GM21737 (cell line): Measurements from ENCODE around the gene RBBP6.
"Not testable (repeated sequence)": the region's sequence is repeated elsewhere in the genome, so short reads cannot be mapped to it uniquely, and the experiment has no call there.

Source experiments
- ATAC-seq: cut with Tn5 transposase; IDR thresholded peaks from one replicate; pipeline ENCODE4 v1.9.1; 2021; ENCODE audit warnings: mild to moderate bottlenecking, moderate library complexity; ENCODE audit not compliant: unreplicated experiment

The RBBP6 gene, protein sequence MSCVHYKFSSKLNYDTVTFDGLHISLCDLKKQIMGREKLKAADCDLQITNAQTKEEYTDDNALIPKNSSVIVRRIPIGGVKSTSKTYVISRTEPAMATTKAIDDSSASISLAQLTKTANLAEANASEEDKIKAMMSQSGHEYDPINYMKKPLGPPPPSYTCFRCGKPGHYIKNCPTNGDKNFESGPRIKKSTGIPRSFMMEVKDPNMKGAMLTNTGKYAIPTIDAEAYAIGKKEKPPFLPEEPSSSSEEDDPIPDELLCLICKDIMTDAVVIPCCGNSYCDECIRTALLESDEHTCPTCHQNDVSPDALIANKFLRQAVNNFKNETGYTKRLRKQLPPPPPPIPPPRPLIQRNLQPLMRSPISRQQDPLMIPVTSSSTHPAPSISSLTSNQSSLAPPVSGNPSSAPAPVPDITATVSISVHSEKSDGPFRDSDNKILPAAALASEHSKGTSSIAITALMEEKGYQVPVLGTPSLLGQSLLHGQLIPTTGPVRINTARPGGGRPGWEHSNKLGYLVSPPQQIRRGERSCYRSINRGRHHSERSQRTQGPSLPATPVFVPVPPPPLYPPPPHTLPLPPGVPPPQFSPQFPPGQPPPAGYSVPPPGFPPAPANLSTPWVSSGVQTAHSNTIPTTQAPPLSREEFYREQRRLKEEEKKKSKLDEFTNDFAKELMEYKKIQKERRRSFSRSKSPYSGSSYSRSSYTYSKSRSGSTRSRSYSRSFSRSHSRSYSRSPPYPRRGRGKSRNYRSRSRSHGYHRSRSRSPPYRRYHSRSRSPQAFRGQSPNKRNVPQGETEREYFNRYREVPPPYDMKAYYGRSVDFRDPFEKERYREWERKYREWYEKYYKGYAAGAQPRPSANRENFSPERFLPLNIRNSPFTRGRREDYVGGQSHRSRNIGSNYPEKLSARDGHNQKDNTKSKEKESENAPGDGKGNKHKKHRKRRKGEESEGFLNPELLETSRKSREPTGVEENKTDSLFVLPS (N-terminal part only)

DNA sequence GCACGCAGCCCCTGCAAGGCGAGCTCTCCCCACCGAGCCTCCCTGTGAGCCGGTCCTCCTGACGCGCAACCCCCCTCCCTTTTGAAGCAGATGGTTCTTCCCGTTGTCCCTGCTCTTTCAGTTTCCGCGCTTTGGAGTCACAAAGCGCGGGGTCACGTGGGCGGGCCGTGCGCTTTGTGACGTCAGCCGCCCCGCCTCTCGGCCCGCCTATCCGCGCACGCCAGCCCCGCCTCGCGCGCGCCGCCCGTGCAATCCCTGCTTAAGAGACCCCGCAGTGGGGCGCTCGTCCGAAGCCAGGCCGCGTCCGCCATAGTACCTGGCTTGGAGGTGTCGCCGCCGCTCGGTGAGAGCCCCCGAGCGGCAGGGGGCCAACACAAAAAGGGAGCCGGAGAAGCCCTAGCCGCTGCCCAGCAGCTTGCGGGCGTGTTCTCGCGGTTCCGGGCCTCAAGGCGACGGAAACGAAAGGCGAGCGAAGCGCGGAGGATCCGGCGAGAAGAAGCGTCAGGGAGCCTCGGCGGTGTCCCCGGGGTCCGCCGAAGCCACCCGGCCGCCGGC, at the start of gene RBBP6:
TSS of gene RBBP6 (plus strand) at position 272 of the 555 bp plus-strand sequence. CDS start 1,061 bp downstream, outside the sequence.
- ATAC-seq, result peak; percentile 88

DNA sequence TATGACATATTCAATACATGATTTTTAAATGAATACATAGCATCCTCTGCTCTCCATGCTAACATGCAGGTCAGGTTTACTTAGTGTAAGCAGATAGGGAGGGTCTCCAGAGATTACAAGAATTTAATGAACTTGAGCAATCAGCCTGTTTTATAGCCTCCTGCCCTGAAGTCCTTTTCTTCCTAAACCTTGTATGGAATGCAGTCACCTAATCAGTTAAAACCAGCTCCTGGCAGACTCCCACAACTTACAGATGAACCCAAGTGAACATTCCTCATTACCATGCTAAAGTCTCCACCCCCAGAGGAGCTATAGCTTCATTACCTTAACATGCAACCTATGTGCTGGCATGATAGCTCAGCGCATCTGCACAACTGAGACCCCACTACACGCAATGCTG, 48.5 kb upstream of the RBBP6 start:
- no peak for ATAC-seq

DNA sequence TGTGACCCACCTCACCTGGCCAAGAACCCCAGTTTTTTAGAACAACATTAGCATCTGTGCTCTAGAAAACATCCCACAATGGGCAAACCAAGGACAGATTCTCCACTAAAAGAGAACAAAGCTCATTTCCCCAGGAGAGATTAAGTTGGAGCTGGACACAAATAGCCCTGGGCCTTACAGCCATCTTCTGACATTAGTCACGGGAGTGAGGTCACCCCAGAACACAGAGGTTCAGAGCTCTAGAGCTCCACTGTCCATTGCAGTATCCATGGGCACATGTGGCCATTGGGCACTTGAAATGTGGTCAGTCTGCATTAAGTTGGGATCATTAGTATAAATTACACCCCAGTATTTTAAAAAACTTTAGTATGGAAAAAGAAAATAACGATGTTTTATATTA, 47.6 kb upstream of the RBBP6 start:
- ATAC-seq, result no peak

DNA sequence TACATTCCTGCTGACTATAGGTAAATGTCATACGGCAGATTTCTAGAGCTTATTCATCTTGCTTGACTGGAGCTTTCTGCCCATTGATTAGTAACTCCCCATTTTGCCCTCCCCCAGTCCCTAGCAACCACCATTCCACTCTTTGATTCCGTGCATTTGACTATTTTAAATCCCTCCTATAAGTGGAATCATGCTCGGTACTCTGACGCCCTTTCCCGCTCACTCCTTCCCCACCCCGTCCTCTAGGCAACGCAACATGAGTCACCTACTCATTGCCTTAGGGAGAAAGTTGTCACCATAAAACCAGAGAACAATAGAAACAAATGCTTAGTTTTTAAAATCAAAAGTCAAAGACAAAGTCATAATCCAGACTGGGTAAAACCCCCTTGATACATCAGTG, 45.5 kb upstream of the RBBP6 start:
- no peak for ATAC-seq

DNA sequence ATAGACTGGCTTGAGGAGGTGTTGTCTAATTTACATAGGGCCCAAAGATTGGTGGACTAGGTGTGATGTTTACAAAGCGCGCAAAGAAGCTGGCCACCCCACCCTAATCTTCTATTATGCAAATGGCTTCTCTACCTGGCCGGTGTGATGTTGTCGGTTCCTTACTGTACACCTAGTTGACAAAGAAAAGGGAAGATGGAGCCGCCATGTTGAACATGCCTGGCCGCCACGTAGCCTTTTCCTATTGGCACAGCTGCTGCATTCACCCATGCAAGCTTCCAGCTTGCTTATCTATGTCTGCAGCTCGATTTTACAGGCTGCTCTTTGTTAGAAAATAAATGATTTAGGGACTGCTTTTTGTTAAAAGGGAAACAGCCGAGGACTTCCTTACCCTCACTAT, 44.2 kb upstream of the RBBP6 start:
- ATAC-seq, result not testable (repeated sequence)

DNA sequence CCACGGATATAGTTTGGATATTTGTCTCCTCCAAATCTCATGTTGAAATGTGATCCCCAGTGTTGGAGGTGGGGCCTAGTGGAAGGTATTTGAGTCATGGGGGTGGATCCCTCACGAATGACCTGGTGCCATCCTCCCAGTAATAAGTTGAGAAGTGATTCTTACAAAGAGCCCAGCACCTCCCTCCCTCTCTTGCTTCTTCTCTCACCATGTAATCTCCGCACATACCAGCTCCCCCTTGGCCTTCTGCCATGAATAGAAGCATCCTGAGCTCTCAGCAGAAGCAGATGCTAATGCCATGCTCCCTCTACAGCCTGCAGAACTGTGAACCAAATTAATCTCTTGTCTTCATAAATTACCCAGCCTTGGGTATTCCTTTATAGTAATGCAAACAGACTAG, 41.9 kb upstream of the RBBP6 start:
- ATAC-seq, result no peak

DNA sequence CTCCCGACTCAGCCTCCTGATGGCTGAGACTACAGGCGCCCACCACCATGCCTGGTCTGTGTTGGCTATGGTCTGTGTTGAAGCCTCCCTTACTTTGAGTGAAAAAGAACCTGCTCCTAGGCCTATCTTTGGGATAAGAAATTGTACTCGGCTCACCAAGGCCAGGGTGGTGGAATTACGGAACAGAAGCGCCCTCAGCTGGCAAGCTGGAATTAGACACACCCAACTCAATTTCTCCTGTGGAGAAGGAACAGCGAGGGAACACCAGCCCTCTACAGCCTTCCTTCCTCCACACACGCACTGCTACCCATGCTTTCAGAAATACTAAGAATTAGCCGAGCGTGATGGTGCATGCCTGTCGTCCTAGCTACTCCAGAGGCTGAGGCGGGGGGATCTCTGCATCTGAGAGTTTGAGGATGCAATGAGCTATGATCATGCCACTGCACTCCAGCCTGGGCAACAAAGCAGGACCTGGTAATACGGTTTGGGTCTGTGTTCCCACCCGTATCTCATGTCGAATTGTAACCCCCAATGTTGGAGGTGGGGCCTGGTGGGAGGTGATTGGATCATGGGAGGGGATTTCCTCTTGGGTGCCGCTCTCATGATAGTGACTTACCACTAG, 40.1 kb upstream of the RBBP6 start:
- ATAC-seq, result no peak

DNA sequence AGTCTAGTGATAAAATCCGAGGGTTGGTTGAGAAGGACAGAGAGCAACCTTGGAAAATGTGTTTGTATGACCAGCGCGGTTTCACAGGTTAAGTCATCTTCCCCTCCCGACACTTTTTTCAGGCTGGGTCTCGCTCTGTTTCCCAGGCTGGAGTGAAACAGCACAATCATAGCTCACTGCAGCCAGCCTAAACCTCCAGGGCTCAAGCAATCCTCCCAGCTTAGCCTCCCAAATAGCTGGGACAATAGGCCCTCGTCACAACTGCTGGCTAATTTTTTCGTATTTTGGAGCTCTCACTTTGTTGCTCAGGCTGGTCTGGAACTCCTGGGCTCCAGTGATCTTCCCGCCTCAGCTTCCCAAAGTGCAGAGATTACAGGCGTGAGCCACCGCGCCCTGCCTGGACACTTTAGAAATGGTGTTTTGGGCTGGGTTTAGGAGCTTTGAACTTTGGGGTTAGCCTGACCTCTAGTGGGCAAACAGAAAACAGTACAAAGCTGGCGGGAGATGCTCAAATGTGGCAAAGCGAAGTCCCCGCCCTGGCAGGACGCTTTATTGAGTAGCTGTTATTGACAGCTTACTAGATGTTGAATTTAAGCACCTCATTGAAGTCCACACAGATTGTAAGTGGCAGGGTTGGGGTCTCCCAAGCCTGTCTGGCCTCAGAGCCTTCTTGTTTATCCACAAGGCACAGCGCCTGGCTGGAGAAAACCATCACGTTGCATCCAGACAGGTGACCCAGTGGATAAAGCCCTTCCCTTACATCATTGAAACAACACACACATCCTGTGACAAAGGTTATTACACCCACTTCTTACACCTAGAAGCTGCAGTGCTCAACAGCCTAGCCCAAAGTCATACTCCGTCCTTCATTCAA, 34.7 kb upstream of the RBBP6 start:
- ATAC-seq, result no peak

DNA sequence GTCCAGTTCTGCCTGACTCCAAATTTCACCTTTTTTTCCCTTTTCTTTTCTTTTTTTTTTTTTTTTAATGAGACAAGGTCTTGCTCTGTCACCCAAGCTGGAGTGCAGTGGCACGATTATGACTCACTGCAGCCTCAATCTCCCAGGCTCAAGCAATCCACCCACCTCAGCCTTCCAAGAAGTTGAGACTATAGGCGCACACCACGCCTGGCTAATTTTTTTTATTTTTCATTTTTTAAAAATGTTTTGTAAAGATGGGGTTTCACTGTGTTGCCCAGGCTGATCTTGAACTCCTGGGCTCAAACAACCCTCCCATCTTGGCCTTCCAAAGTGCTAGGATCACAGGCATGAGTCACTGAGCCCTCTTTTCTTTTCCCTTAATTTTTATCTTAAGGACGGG, 33.4 kb upstream of the RBBP6 start:
- no peak for ATAC-seq

DNA sequence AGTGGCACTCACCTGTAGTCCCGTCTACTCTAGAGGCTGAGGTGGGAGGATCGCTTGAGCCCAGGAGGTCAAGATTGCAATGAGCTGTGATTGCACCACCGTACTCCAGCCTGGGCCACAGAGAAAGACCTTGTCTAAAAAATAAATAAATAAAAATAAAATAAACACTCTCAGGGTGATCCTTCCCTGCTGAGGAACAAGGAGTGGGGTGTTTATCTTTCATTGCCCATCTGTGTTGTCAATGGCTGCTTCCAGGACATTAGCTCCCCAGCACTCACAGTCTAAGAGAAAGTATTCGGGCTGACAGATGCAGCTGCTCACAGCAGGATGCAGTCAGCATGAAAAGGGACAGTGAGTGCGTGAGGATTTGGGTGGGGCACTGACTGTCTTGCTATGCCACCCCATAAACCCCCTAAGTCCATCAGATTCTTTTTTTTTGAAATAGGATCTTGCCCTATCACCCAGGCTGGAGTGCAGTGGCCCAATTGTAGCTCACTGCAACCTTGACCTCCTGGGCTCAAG, 31.3 kb upstream of the RBBP6 start:
- no peak for ATAC-seq

DNA sequence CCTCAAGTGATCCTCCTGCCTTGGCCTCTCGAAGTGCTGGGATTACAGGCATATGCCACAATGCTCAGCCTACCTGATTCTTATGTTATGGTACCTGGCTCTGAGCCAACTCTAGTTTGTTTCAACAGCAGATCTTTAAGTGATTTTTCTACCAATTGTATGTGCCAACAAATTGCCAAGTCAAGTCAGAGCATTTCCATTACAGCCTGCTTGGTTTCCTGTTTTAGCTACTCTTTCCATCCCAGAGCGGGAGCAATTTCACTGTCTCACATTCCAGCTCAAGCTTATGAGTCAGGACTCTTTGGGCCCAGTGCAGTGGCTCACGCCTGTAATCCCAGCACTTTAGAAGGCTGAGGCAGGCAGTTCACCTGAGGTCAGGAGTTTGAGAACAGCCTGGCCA, 30.8 kb upstream of the RBBP6 start:
- ATAC-seq, result no peak

DNA sequence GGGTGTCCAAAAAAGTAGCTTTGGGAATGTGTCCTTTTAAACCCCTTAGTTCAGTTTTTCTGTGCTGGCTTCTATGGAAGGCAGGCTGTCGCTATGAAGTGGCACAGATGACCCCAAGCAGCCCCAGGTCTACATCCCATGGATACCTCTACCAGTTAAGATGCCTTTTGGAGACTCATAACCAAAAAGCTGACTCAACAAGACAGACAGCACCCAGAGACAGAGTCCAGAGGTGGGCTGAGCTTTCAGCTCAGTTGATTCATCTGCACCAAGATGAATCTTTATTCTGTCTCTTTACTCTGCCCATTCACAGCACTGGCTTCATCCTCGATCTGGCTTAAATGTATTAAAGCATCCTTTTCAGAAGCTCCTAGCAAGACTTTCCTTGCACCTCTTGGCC, 29.8 kb upstream of the RBBP6 start:
- no peak for ATAC-seq

DNA sequence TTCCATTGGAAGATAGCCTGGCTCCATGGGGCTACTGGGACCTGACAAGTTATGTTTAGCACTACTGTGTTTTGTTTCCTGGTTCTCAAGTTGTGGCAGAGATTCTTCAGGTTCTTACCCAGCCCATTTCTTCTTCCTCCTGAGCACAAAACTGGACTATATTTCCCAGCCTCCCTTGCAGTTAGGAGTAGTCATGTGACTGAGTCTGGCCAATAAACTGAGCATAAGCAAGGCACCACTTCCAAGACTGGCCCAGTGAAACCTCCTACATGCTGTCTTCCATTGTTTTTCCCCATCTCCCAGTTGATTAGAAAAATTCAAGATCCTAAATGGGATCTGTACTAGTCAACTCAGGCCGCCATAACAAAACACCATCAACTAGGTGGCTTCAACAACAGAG, 28.2 kb upstream of the RBBP6 start:
- ATAC-seq, result no peak

DNA sequence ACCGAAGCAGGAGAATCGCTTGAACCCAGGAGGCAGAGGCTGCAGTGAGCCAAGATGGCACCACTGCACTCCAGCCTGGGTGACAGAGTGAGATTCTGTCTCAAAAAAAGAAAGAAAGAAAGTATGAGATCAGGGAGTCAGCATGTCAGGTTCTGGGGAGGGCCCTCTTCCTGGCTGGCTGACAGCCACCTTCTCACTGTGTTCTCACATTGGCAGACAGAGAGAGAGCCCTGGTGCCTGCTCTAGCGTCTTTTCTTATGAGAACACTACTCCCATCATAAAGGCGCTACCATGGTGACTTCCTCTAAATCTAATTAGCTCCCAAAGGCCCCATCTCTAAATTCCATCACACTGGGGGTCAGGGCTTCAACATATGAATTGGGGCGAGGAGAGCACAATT, 27.6 kb upstream of the RBBP6 start:
- no peak for ATAC-seq

DNA sequence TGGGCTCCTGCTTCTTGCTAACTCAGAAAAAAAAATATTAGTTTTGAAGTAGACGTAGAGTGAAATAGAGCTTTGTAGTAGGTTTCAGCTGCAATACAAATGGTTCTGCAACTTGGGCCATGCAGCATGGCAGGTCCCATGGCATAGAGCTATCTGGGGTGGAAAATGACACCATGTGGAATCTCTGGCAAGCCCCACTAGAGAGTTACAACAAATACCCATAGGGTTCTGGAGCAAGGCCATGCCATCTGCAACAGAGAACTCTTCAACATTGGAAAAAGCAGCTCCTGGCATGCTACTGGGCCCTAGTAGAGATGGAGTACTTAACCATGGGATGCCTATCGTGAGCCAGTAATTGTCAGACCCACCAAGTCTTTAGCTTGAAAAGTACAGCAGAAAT, 25.3 kb upstream of the RBBP6 start:
- no peak for ATAC-seq

DNA sequence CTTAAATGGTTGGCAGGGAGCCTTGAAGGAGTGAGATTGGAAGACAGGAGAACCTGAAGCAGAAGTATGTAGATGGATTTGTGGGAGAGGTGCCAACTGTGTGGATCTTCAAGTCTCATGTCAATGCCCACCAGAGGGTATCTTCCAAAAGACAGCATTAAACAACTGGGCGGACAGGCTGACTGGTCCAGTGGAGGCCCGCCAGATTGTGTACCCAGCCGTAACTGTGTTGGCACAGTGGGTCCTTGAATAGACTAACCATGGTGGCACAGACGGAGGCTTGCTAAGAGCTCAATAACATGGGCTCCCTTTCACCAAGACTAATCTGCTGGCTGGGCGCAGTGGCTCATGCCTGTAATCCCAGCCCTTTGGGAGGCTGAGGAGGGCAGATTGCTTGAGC, 24.2 kb upstream of the RBBP6 start:
- ATAC-seq, result no peak

DNA sequence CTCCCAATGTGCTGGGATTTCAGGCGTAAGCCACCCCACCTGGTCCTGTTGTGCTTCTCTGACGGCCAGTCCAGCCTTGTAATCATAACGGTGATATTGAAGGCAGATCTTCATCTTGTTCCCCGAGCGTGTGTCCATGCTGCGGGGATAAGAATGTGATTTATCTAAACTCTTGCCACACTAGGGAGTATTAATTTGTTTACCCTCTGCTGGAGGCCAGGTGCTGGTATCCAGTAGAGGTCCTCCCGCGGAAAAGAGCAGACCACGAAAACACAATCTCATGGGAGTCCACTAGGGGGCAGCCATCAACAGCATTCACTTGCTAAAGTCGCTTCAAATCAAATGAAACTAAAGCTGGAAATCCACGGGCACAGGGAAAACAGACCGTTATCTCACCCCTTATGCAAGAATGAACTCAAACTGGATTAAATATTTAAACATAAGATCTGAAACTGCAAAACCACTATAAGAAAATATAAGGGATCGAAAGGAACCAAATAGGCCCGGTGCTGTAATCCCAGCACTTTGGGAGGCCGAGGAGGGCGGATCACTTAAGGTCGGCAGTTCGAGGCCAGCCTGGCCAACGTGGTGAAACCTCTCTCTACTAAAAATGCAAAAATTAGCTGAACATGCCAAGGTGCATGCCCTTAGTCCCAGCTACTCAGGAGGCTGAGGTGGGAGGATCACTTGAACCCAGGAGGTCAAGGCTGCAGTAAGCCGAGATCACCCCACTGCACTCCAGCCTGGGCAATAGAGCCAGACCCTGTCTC, 22.3 kb upstream of the RBBP6 start:
- ATAC-seq, result no peak

DNA sequence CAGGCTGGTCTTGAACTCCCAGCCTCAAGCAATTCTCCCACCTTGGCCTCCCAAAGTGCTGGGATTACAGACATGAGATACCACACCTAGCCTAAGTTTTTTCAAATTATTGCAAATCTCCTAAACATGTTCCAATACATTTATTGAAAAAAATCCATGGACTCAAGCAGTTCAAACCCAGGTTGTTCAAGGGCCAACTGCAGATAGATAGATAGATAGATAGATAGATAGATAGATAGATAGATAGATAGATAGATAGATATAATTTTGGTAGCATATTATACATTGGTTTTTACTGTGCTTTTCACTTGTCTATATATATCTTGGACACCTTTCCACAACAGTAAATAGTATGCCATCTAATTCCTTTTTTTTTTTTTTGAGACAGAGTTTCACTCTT, 20.9 kb upstream of the RBBP6 start:
- ATAC-seq, result no peak

DNA sequence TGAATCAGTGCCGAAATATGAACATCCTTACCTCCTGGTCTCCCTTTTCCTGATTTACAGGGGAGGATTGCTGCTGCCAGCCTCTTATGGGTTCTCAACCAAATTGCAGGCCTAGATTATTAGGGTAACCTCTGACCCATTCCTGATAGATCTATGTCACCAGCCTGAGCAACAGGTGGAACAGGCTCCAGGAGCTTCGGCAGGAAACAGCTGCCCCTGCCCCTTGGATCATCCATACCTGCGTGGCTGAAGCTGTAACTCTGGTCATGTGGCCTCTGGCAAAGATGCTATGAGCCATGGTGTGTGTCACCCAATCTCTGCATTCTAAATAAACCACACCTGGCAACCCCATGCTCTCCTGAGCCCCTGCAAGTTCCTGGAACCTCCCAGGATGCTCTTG, 18.4 kb upstream of the RBBP6 start:
- no peak for ATAC-seq
